K562 (cell line): ENCODE measurements around the gene TFAP2E. TPM values are rescaled to one million over a fixed set of nuclear protein-coding genes. Genes with fewer than 3 reads are reported as not detected.
A peak's percentile ranks its signal among the peaks of the same experiment; 100 is the strongest.

Experiments used
- GATAD2A ChIP-seq: fragments of 450-650 bp; IDR thresholded peaks from 2 replicates; pipeline ENCODE4 v1.6.1; 2017
- HDAC1 ChIP-seq, 2 experiments: fragments of 450-650 bp; IDR thresholded peaks; 2 replicates each; pipeline ENCODE4 v1.6.1; 2016 to 2017; ENCODE audit warnings: inconsistent platforms in 1 of 2, mild to moderate bottlenecking in 1 of 2, moderate library complexity in 1 of 2
- NR2C1 ChIP-seq, 2 experiments: fragments of 450-650 bp; IDR thresholded peaks; 2 replicates each; pipeline ENCODE4 v1.6.1; 2017; ENCODE audit warnings: mild to moderate bottlenecking in 2 of 2, antibody characterized with exemption in 1 of 2, inconsistent platforms in 1 of 2, missing compliant biosample characterization in 1 of 2, missing genetic modification characterization in 1 of 2
- RCOR1 ChIP-seq, 2 experiments: IDR thresholded peaks; 2 replicates each; pipeline ENCODE4 v1.6.1; 2012; ENCODE audit warnings: low read depth in 2 of 2, low read length in 2 of 2, borderline replicate concordance in 1 of 2, improper control_type of control experiment in 1 of 2
- SIN3A ChIP-seq, 2 experiments: fragments of 150-350 bp in 1 of 2; IDR thresholded peaks; 2 replicates each; pipeline ENCODE4 v1.6.1; 2011 to 2016; ENCODE audit warnings: borderline replicate concordance in 2 of 2, low read depth in 2 of 2, low read length in 2 of 2, mild to moderate bottlenecking in 2 of 2, moderate library complexity in 2 of 2; ENCODE audit not compliant: control insufficient read depth in 1 of 2
- TRIM24 ChIP-seq, 2 experiments: fragments of 450-650 bp; IDR thresholded peaks; 2 replicates each; pipeline ENCODE4 v1.6.1; 2016
- ZBTB7A ChIP-seq: IDR thresholded peaks from 2 replicates; pipeline ENCODE4 v1.6.1; 2011; ENCODE audit warnings: low read depth, mild to moderate bottlenecking, low read length, moderate library complexity, borderline replicate concordance; ENCODE audit not compliant: control insufficient read depth
- ZNF140 ChIP-seq: fragments of 250-450 bp; sonication (Bioruptor Pico); IDR thresholded peaks from 2 replicates; pipeline ENCODE4 v1.8.0; 2021; ENCODE audit warnings: moderate library complexity, mild to moderate bottlenecking, inconsistent platforms
- ZNF347 ChIP-seq: fragments of 450-650 bp; formaldehyde crosslinking; IDR thresholded peaks from 2 replicates; pipeline ENCODE4 v1.4.0; 2020; ENCODE audit warnings: low read depth, mild to moderate bottlenecking, moderate library complexity
- polyA plus RNA-seq, 8 experiments: library from polyadenylated mRNA; depleted of rRNA in 4 of 8; stranded (reverse) in 5 of 8; unstranded in 3 of 8; fragments of >200 nt; fragmentation: Nextera tagmentation in 2 of 8; fragmentation: Illumina TruSeq in 1 of 8; extraction: Ambion mirVana in 2 of 8; extraction: Trizol in 1 of 8; gene quantifications; 2 replicates each; pipeline versions ENCODE4 v1.2.1 to v1.2.3, GENCODE V29; 2011 to 2014; ENCODE audit warnings: inconsistent platforms in 1 of 8, missing spikeins in 1 of 8
- total RNA-seq, 7 experiments: library from RNA; depleted of rRNA in 6 of 7; stranded (reverse); fragments of >200 nt in 6 of 7; fragmentation: Illumina TruSeq in 2 of 7; extraction: Trizol in 2 of 7; gene quantifications; 2 replicates each; pipeline versions ENCODE4 v1.2.1 to v1.2.3, GENCODE V29; 2011 to 2021; ENCODE audit warnings: low replicate concordance in 1 of 7
- TF ChIP-seq, protein P1 (sequence below), 2 experiments: fragments of 450-650 bp; formaldehyde crosslinking in 1 of 2; IDR thresholded peaks; 2 replicates each; pipeline versions ENCODE4 v1.4.0 to v1.6.1; 2014 to 2020; ENCODE audit warnings: mild to moderate bottlenecking in 2 of 2, borderline replicate concordance in 1 of 2, low read depth in 1 of 2
- TF ChIP-seq, protein P2 (sequence below): fragments of 250-450 bp; sonication (Bioruptor Pico); IDR thresholded peaks from 2 replicates; pipeline ENCODE4 v1.4.0; 2020
- TF ChIP-seq, protein P3 (sequence below): sonication (generic); formaldehyde crosslinking; IDR thresholded peaks from 2 replicates; pipeline ENCODE4 v1.8.0; 2022; ENCODE audit warnings: mild to moderate bottlenecking, missing genetic modification reagents
- TF ChIP-seq, protein P4 (sequence below): sonication (generic); formaldehyde crosslinking; IDR thresholded peaks from 2 replicates; pipeline ENCODE4 v1.8.1; 2023; ENCODE audit warnings: mild to moderate bottlenecking, missing genetic modification reagents

Gene TFAP2E
- total and polyA plus RNA-seq, 9 of the 15 experiments (the other 6 are each of a cell fraction or from before 2014, with no cell fraction given) = 0.03 to 0.11 (median 0.07) TPM; not detected in 4

DNA sequence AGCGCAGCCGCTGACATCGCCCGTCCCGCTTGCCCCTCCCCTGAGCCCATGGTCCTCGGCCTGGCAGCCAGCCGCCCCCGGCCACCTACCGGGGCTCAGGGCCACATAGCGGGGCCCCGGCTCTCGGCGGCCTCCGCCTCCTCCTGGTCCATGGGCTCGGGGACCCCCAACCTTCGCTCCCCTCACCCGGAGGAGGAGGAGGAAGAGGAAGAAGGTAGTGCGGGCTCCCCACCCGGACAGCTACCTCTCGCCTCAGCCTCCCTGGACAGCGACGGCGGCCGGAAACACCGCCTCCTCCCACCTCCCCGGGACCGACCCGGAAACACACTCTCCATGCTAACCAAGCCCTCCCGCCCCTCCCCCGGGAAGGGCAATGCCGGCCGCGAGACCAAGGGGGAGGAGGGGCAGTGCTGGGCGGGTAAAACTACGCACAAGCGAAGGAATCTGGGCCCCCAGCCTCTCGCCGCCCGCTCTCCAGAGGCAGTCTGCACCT, 15.9 kb upstream of the TFAP2E start, which contains the start of gene KIAA0319L (continued):
- TF ChIP-seq, protein P1, sequence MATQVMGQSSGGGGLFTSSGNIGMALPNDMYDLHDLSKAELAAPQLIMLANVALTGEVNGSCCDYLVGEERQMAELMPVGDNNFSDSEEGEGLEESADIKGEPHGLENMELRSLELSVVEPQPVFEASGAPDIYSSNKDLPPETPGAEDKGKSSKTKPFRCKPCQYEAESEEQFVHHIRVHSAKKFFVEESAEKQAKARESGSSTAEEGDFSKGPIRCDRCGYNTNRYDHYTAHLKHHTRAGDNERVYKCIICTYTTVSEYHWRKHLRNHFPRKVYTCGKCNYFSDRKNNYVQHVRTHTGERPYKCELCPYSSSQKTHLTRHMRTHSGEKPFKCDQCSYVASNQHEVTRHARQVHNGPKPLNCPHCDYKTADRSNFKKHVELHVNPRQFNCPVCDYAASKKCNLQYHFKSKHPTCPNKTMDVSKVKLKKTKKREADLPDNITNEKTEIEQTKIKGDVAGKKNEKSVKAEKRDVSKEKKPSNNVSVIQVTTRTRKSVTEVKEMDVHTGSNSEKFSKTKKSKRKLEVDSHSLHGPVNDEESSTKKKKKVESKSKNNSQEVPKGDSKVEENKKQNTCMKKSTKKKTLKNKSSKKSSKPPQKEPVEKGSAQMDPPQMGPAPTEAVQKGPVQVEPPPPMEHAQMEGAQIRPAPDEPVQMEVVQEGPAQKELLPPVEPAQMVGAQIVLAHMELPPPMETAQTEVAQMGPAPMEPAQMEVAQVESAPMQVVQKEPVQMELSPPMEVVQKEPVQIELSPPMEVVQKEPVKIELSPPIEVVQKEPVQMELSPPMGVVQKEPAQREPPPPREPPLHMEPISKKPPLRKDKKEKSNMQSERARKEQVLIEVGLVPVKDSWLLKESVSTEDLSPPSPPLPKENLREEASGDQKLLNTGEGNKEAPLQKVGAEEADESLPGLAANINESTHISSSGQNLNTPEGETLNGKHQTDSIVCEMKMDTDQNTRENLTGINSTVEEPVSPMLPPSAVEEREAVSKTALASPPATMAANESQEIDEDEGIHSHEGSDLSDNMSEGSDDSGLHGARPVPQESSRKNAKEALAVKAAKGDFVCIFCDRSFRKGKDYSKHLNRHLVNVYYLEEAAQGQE (IDR thresholded peaks at IDR 0.05; ENCODE audit: borderline replicate concordance) = peak; percentile 96
- TF ChIP-seq, protein P1 (CRISPR knock-in tag; IDR thresholded peaks at IDR 0.05; ENCODE audit: low read depth) = peak; percentile 94
- TF ChIP-seq ZBTB7A (peak; percentile 82), TRIM24 (IDR thresholded peaks at IDR 0.05) (0 out of 4 replicates have a peak, but pooled peaks of 1 of the 2 experiments have one; percentile 56), RCOR1 (IDR thresholded peaks at IDR 0.05; ENCODE audit: borderline replicate concordance in 1 of 2, low read depth in 2 of 2, low read length in 2 of 2) (no peak), NR2C1 (IDR thresholded peaks at IDR 0.05) (no peak), NR2C1 (tag; IDR thresholded peaks at IDR 0.05) (no peak), ZNF347 (CRISPR knock-in tag) (no peak), HDAC1 (IDR thresholded peaks at IDR 0.05) (peak in 1 of 2 experiments; percentile 87; a peak in 1 of 4 replicates), ZNF140 (CRISPR knock-in tag) (no peak), SIN3A (IDR thresholded peaks at IDR 0.05; ENCODE audit: borderline replicate concordance in 2 of 2, control insufficient read depth in 1 of 2, low read depth in 2 of 2, low read length in 2 of 2) (peak in 1 of 2 experiments; percentile 69), GATAD2A (no peak; the same call in 1 of the 2 replicates)
- TF ChIP-seq, protein P2, sequence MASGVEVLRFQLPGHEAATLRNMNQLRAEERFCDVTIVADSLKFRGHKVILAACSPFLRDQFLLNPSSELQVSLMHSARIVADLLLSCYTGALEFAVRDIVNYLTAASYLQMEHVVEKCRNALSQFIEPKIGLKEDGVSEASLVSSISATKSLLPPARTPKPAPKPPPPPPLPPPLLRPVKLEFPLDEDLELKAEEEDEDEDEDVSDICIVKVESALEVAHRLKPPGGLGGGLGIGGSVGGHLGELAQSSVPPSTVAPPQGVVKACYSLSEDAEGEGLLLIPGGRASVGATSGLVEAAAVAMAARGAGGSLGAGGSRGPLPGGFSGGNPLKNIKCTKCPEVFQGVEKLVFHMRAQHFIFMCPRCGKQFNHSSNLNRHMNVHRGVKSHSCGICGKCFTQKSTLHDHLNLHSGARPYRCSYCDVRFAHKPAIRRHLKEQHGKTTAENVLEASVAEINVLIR (CRISPR knock-in tag) = no peak; the same call in 1 of the 2 replicates
- TF ChIP-seq, protein P3, sequence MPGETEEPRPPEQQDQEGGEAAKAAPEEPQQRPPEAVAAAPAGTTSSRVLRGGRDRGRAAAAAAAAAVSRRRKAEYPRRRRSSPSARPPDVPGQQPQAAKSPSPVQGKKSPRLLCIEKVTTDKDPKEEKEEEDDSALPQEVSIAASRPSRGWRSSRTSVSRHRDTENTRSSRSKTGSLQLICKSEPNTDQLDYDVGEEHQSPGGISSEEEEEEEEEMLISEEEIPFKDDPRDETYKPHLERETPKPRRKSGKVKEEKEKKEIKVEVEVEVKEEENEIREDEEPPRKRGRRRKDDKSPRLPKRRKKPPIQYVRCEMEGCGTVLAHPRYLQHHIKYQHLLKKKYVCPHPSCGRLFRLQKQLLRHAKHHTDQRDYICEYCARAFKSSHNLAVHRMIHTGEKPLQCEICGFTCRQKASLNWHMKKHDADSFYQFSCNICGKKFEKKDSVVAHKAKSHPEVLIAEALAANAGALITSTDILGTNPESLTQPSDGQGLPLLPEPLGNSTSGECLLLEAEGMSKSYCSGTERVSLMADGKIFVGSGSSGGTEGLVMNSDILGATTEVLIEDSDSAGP (CRISPR knock-in tag) = no peak
- TF ChIP-seq, protein P4, sequence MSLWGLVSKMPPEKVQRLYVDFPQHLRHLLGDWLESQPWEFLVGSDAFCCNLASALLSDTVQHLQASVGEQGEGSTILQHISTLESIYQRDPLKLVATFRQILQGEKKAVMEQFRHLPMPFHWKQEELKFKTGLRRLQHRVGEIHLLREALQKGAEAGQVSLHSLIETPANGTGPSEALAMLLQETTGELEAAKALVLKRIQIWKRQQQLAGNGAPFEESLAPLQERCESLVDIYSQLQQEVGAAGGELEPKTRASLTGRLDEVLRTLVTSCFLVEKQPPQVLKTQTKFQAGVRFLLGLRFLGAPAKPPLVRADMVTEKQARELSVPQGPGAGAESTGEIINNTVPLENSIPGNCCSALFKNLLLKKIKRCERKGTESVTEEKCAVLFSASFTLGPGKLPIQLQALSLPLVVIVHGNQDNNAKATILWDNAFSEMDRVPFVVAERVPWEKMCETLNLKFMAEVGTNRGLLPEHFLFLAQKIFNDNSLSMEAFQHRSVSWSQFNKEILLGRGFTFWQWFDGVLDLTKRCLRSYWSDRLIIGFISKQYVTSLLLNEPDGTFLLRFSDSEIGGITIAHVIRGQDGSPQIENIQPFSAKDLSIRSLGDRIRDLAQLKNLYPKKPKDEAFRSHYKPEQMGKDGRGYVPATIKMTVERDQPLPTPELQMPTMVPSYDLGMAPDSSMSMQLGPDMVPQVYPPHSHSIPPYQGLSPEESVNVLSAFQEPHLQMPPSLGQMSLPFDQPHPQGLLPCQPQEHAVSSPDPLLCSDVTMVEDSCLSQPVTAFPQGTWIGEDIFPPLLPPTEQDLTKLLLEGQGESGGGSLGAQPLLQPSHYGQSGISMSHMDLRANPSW = no peak; the same call in 1 of the 2 replicates
